Epidermal melanocyte (primary cell): ENCODE results near the gene MLLT3.

ENCODE experiments used
- DNase-seq: peaks from one replicate; pipeline ENCODE4 v3.0.0; 2011; ENCODE audit warnings: low spot score; ENCODE audit not compliant: insufficient read length

Gene MLLT3

GRCh38 chr9:20477940-20478620 lies 144.2 kb downstream of the MLLT3 start:
- DNase-seq, result no peak

GRCh38 chr9:20476912-20477521 lies 145.3 kb downstream of the MLLT3 start:
- DNase-seq, result no peak

- no peak for DNase-seq
Observed at GRCh38 chr9:20474496-20474895, 147.8 kb downstream of the MLLT3 start.

- DNase-seq, result no peak
Observed at GRCh38 chr9:20473515-20474013, 148.7 kb downstream of the MLLT3 start.

DNA sequence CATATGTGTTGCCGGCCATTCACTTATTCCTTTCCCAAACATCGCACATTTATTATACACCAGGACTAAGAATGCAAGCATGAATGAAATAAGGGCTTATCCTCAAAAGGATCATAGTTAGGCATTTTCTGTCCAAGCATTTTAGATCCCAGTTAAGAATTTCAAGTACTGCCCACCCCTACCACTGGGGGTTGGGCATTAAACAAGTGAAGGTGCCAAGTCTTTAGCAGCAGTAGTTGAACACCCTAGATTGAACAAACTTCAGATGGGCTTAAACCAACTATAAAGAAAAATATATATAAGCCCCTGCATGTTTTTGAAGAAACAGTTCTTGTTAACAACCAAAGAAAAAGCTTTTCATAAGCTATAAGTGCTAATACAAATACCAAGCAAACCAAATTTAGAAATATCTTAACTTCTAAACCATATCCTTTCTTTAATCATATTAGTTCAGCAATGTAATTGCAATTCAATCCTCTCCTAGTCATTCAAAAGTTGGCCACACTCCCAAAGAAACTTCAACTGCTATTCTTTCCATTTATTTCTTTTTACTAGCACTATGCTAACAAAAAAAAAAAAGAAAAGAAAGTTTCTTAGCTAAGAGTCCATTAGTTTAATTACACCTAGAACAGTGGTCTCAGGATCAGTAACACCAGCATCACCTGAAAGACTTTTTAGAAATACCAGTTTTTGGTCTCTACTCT lies 149.8 kb downstream of the MLLT3 start:
- DNase-seq, result no peak

GRCh38 chr9:20466328-20467008 lies 155.8 kb downstream of the MLLT3 start:
- DNase-seq, result no peak

DNA sequence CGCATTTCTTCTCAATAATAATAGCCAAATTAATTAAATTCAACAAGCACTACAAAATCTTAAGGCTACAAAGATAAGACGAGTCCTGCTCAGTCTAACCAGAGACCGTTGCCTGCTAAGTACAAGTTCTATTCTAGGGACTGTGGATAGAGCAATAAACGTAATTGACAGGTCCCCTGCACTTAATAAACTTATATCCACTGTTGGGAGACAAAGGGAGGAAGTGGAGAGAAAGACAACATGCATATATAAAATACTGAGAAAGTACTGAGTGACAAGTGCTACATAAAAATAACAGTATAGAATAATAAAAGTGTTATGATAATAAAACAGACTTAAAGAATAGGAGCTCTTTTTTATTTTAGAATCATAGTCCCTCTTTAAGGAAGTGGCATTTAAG lies 158.1 kb downstream of the MLLT3 start:
- no peak for DNase-seq

GRCh38 chr9:20463823-20464222 lies 158.5 kb downstream of the MLLT3 start:
- DNase-seq, result no peak

DNA sequence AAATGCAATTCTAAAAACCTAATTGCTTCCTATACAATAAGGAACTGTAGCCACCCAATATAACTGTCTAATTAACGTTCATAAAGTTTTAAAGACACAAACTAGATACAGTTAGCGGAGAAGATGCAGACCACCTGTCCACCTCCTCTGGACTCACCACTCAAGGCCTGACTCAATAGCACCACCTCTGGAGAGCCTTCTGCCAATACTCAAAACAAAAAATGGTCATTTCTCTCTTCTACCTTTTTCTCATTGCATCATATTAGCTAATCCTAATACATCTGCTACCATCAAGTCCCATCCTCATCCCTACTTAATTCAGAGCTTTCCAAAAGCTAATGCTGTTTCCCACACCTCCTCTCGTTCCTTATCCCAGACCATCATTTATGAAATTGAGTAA lies 159.9 kb downstream of the MLLT3 start:
- no peak for DNase-seq

DNA sequence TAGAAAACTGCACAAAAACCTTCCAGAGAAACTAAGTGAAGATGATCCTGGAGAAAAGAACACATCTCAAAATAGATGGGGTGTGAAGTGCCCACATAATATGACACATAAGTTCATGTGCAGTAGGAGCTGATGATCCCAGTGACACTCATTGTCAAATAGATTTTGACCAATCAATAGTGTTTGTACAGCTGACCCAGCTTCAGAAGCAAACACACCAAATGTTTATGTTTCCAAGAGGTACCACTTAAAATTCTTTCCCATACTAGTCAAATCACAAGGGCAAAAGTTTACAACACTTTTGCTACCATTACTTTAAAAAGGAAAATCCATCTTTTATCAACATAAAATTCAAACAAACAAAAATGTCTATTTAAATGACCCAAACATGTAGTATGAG lies 175.0 kb downstream of the MLLT3 start:
- DNase-seq, result no peak

- DNase-seq, result no peak
Observed at GRCh38 chr9:20446248-20446647, 176.1 kb downstream of the MLLT3 start.

- DNase-seq, result no peak
Observed at GRCh38 chr9:20442461-20443319, 179.6 kb downstream of the MLLT3 start.

DNA sequence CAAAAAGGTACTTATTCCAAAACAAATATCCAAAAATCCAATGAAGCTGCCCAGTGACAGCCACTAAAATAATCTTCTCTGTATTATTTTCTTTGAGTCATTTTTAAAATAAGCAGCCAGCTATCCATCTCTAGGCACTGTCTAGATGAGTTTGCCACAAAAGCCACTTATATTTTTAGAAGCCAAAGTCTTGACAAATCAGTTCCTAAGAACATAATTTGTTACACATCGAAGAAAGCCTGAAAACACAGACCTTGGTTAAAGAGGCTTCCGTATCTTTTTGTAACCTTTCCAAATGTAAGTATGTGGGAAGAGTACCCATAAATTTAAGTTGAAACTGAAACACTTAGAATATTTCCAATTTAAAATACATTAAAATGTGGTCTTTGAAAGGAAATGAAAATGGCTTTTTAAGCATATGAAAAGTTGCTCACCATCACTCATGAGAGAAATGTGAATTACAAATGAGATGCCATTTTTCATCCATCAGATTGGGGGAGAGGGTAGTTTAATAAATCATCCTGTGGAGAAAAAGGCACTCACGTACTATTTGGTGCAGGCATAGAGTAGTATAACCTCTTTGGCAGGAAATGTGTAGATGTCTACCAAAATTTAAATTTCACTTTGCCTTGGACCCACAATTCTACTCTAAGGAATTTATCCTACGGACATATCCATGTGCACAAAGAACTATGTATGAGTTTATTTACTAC lies 180.4 kb downstream of the MLLT3 start:
- no peak for DNase-seq

DNA sequence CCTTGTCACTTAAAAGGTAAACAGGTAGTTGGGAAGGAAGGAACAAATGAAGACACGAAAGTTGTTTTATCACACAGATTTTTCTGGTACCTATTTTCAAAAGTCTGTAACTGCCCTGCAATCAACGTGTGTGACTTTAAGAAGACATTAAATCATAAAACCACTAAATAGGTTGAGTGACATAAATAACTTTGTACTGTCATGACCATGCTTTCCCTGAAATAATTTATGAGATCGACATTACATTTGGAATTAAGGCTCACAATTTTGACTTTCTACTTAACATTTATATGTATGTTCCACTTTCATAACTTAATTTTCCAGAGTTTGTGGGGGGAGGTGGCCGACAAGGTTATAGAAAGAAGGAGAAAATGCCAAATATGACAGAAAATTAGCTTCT lies 181.1 kb downstream of the MLLT3 start:
- DNase-seq, result no peak

GRCh38 chr9:20437476-20437875 lies 184.8 kb downstream of the MLLT3 start:
- no peak for DNase-seq

DNA sequence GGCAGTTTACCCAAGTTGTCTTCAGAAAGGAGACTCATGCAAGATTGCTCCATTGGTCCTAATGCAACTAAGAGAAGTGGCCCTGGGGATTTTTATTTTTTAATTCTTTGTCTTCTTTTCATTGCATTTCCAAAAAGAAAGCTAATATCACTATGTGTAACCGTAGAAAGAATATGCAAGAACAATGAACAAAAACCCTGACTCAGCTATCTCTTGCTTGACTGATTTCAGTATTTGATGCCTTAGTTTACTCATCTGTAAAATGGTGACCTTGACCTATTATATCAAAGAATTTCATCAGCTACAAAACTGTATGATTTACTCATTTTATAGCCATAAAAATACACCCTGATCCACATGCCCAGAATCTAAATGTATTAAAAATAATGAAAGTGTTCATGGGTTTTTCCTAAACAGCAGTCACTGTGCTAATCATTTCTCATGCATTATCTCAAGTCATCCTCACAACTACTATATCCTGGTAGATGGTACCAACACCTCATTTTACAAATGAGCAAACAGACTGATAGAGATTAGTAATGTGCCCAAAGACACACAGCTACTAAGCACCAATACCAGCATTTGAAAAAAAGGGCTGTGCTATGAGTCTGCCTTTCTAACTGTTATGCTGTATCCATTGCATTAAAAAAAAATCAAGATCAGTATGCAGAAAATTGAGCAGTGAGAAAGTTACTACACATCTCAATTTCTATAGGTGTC lies 185.7 kb downstream of the MLLT3 start:
- no peak for DNase-seq

DNA sequence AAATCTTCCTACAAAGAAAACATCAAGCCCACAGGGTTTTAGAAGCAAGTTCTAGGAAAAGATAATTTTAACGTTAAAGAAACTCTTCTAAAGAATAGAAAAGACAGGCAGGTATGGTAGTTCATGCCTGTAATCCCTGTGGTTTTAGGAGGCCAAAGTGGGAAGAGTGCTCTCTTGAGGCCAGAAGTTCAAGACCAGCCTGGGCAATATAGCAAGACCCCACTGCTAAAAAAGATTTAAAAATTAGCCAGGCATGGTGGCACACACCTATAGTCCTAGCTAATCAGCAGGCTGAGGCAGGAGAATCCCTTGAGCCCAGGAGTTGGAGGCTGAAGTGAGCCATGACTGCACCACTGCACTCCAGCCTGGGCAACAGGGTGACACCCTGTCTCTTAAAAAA lies 193.3 kb downstream of the MLLT3 start:
- DNase-seq, result no peak

GRCh38 chr9:20427359-20427758 lies 194.9 kb downstream of the MLLT3 start:
- DNase-seq, result no peak

- no peak for DNase-seq
Observed at GRCh38 chr9:20426019-20426418, 196.3 kb downstream of the MLLT3 start.

GRCh38 chr9:20419533-20419932 lies 202.8 kb downstream of the MLLT3 start:
- DNase-seq, result no peak
